HCT116 (cell line): ENCODE measurements around the gene AUTS2. TPM values are rescaled to one million over a fixed set of nuclear protein-coding genes. Genes with fewer than 3 reads are reported as not detected.

Experiments used
- ATAC-seq: fragments of 200-7000 bp; cut with Tn5 transposase; 2 replicates; pipeline ENCODE4 v1.9.1; 2020; ENCODE audit warnings: mild to moderate bottlenecking, moderate library complexity
- BruUV-seq: library from RNA; stranded (reverse); fragments of 400-500 nt; replicated peaks from 2 replicates; lab custom pipeline; 2021; lab: Mats Ljungman, UMichigan
- CTCF ChIA-PET: fragments of 300-600 bp; sonication (Branson Sonifier 250); formaldehyde crosslinking; loops from one replicate; lab custom pipeline; 2021; ENCODE audit warnings: antibody characterized with exemption; lab: Charles Lee
- POLR2A ChIA-PET: fragments of 300-600, 350-600 bp; sonication (Branson Sonifier 250); formaldehyde crosslinking; loops from one replicate; lab custom pipeline; 2021; ENCODE audit warnings: antibody characterized with exemption; lab: Charles Lee
- RAD21 ChIA-PET, 2 experiments: fragments of 300-600 bp; sonication (Branson Sonifier 250); formaldehyde crosslinking; loops; one replicate each; lab custom pipeline; 2023; ENCODE audit warnings: low total read pairs in 2 of 2; ENCODE audit not compliant: uncharacterized antibody in 2 of 2, unreplicated experiment in 2 of 2, low non-redundant PET in 1 of 2; lab: Charles Lee
- DNase-seq: peaks from one replicate; pipeline ENCODE4 v3.0.0-alpha.2; 2010; ENCODE audit warnings: low read depth, low spot score
- H2AFZ ChIP-seq: fragments of 200-600 bp; shearing (Covaris generic), sonication (generic); 2 replicates; pipeline ENCODE4 v1.6.1; 2017; ENCODE audit warnings: low read depth, mixed run types, mixed read lengths, antibody characterized with exemption, low read length; ENCODE audit not compliant: poor library complexity, severe bottlenecking
- H3K27ac ChIP-seq: 2 replicates; pipeline ENCODE4 v1.5.1; 2012; ENCODE audit warnings: low read depth, low read length
- H3K27me3 ChIP-seq: fragments of 200-600 bp; sonication (generic); 2 replicates; pipeline ENCODE4 v1.6.1; 2016; ENCODE audit warnings: mixed run types, low read length, mixed read lengths; ENCODE audit not compliant: insufficient read depth
- H3K36me3 ChIP-seq, 2 experiments: fragments of 200-500 bp in 1 of 2; fragments of 200-600 bp in 1 of 2; sonication (Bioruptor generic) in 1 of 2; sonication (generic) in 1 of 2; 2 replicates each; pipeline versions ENCODE4 v1.5.1 to v1.6.1; 2014 to 2016; ENCODE audit warnings: low read length in 2 of 2, inconsistent platforms in 1 of 2, mixed read lengths in 1 of 2, mixed run types in 1 of 2; ENCODE audit not compliant: insufficient read depth in 2 of 2, control insufficient read depth in 1 of 2
- H3K4me1 ChIP-seq, 2 experiments: fragments of 200-600 bp in 1 of 2; sonication (generic) in 1 of 2; 2 replicates each; pipeline versions ENCODE4 v1.5.1 to v1.6.1; 2012 to 2017; ENCODE audit warnings: low read length in 2 of 2, inconsistent platforms in 1 of 2, mild to moderate bottlenecking in 1 of 2, mixed read lengths in 1 of 2, mixed run types in 1 of 2, moderate library complexity in 1 of 2; ENCODE audit not compliant: insufficient read depth in 2 of 2, control insufficient read depth in 1 of 2
- H3K4me2 ChIP-seq: fragments of 200-600 bp; sonication (generic); 2 replicates; pipeline ENCODE4 v1.6.1; 2017; ENCODE audit warnings: mixed run types, low read length, mixed read lengths
- H3K4me3 ChIP-seq, 2 experiments: fragments of 200-600 bp in 1 of 2; sonication (generic) in 1 of 2; replicated peaks in 1 of 2; 2 replicates each; pipeline ENCODE4 v1.5.1; 2011 to 2016; ENCODE audit warnings: low read length in 2 of 2, control low read depth in 1 of 2, low read depth in 1 of 2, mild to moderate bottlenecking in 1 of 2, mixed read lengths in 1 of 2, mixed run types in 1 of 2
- H3K79me2 ChIP-seq: fragments of 200-600 bp; sonication (generic); 2 replicates; pipeline ENCODE4 v1.6.1; 2017; ENCODE audit warnings: mild to moderate bottlenecking, mixed run types, low read length, moderate library complexity, mixed read lengths; ENCODE audit not compliant: insufficient read depth
- H3K9ac ChIP-seq: fragments of 200-600 bp; sonication (generic); 2 replicates; pipeline ENCODE4 v1.6.1; 2016; ENCODE audit warnings: low read length, mixed read lengths
- H3K9me2 ChIP-seq: fragments of 200-600 bp; sonication (generic), shearing (Covaris generic); 2 replicates; pipeline ENCODE4 v1.6.1; 2017; ENCODE audit warnings: mixed run types, mild to moderate bottlenecking, moderate library complexity; ENCODE audit not compliant: insufficient read depth
- H3K9me3 ChIP-seq, 2 experiments: fragments of 200-500 bp in 1 of 2; fragments of 200-600 bp in 1 of 2; sonication (Bioruptor generic) in 1 of 2; sonication (generic) in 1 of 2; 2 replicates each; pipeline ENCODE4 v1.6.1; 2014 to 2017; ENCODE audit warnings: low read length in 2 of 2, mixed read lengths in 2 of 2, inconsistent platforms in 1 of 2, low read depth in 1 of 2, mild to moderate bottlenecking in 1 of 2, mixed run types in 1 of 2, moderate library complexity in 1 of 2; ENCODE audit not compliant: control insufficient read depth in 1 of 2, insufficient read depth in 1 of 2
- H4K20me1 ChIP-seq: fragments of 200-600 bp; sonication (generic), shearing (Covaris generic); 2 replicates; pipeline ENCODE4 v1.6.1; 2017; ENCODE audit warnings: mixed run types, mild to moderate bottlenecking, moderate library complexity; ENCODE audit not compliant: insufficient read depth
- CBX3 ChIP-seq: IDR thresholded peaks from 2 replicates; pipeline ENCODE4 v1.6.1; 2012; ENCODE audit warnings: low read depth
- CEBPB ChIP-seq: IDR thresholded peaks from 2 replicates; pipeline ENCODE4 v1.6.1; 2012; ENCODE audit warnings: low read depth
- EGR1 ChIP-seq: IDR thresholded peaks from 2 replicates; pipeline ENCODE4 v1.6.1; 2012; ENCODE audit warnings: low read depth
- EZH2 ChIP-seq: fragments of 200-600 bp; sonication (generic); IDR thresholded peaks from 2 replicates; pipeline ENCODE4 v1.6.1; 2017; ENCODE audit warnings: antibody characterized with exemption, mixed run types
- FOSL1 ChIP-seq: IDR thresholded peaks from 2 replicates; pipeline ENCODE4 v1.6.1; 2012; ENCODE audit warnings: low read depth
- JUND ChIP-seq: IDR thresholded peaks from 2 replicates; pipeline ENCODE4 v1.6.1; 2012
- SIN3A ChIP-seq: IDR thresholded peaks from 2 replicates; pipeline ENCODE4 v1.6.1; 2012; ENCODE audit warnings: low read depth
- TCF7L2 ChIP-seq: IDR thresholded peaks from 2 replicates; pipeline ENCODE4 v1.7.0; 2011; ENCODE audit warnings: borderline replicate concordance, inconsistent platforms; ENCODE audit not compliant: insufficient read depth, insufficient read length; ENCODE audit errors: extremely low read depth
- ZFX ChIP-seq: fragments of 450-650 bp; IDR thresholded peaks from 2 replicates; pipeline ENCODE4 v1.6.1; 2017
- ZNF274 ChIP-seq: fragments of 200-500 bp; sonication (Bioruptor generic); IDR thresholded peaks from 2 replicates; pipeline ENCODE4 v1.6.1; 2014; ENCODE audit warnings: mild to moderate bottlenecking, low read depth, low read length, inconsistent platforms
- intact Hi-C: fragments of 100-400 bp; cut with micrococcal nuclease; formaldehyde crosslinking; loops from 2 replicates; pipeline ENCODE4 v1.10.0; 2022
- total RNA-seq: library from RNA; stranded (reverse); gene quantifications from one replicate; pipeline ENCODE4 v1.2.1, GENCODE V29; 2021; ENCODE audit not compliant: unreplicated experiment
- TF ChIP-seq, protein P1 (sequence below): IDR thresholded peaks from 2 replicates; pipeline ENCODE4 v1.6.1; 2011; ENCODE audit warnings: mild to moderate bottlenecking, low read length, moderate library complexity; ENCODE audit not compliant: insufficient replicate concordance; ENCODE audit errors: extremely low read depth
- TF ChIP-seq, protein P2 (sequence below), 3 experiments: fragments of 200-600 bp in 1 of 3; sonication (generic) in 1 of 3; IDR thresholded peaks in 2 of 3; conservative IDR thresholded peaks in 1 of 3; 2 replicates each; pipeline ENCODE4 v1.5.1; 2012 to 2017; ENCODE audit warnings: low read depth in 2 of 3, low read length in 2 of 3, antibody characterized with exemption in 1 of 3, borderline replicate concordance in 1 of 3, control low read depth in 1 of 3, mild to moderate bottlenecking in 1 of 3, mixed read lengths in 1 of 3, mixed run types in 1 of 3, moderate library complexity in 1 of 3; ENCODE audit not compliant: insufficient read depth in 1 of 3
- TF ChIP-seq, protein P3 (sequence below): IDR thresholded peaks from 2 replicates; pipeline ENCODE4 v1.6.1; 2012; ENCODE audit warnings: low read depth
- TF ChIP-seq, protein P4 (sequence below): IDR thresholded peaks from 2 replicates; pipeline ENCODE4 v1.6.1; 2012
- TF ChIP-seq, protein P5 (sequence below): IDR thresholded peaks from 2 replicates; pipeline ENCODE4 v1.6.1; 2012

The AUTS2 gene
- total RNA-seq, 1 experiment from 2014 or later: 0.93 TPM

DNA sequence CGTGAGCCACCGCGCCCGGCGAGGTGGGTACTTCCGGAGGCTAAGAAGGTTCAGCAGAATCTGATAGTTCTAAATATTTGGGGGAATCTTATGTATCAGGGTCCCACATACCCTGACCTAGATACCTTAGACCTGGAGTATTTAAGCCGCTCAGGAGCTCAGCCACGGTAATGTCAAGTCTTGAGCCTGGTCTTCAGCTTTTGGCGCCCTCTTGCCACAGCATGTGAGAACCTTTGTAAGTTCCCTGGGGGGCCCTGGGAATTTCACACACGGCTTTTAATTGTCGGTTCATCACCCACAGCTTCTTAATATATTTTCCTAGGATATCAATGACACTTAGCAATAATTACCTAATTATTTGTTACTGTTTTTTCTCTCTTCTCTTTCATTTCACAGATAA is 1209.4 kb downstream of the AUTS2 start:
- Histone ChIP-seq H4K20me1 (no peaks in the 10 kb centered on the region), H3K36me3 (no peaks in the 10 kb centered on the region), H3K4me2 (no peak overlapping the region), H3K9ac (no peak overlapping the region), H3K4me3 (no peak overlapping the region), H3K27ac (no peak overlapping the region), H3K27me3 (no peaks in the 10 kb centered on the region), H2AFZ (no peak overlapping the region), H3K4me1 (no peaks in the 10 kb centered on the region), H3K9me2 (no peaks in the 10 kb centered on the region), H3K9me3 (peaks cover 0 to 4% of the 10 kb centered on the region in 2 experiments; a peak in 2 of 4 replicates), H3K79me2 (no peaks in the 10 kb centered on the region)
- RAD21 ChIA-PET: no interaction called here
- intact Hi-C loops: no loop called here
- CTCF ChIA-PET: no interaction called here
- TF ChIP-seq TCF7L2 (no peak), CEBPB (no peak), ZNF274 (no peak), EGR1 (no peak), SIN3A (no peak), EZH2 (no peak), JUND (no peak), FOSL1 (no peak), ZFX (no peak), CBX3 (no peak)
- TF ChIP-seq, protein P1, sequence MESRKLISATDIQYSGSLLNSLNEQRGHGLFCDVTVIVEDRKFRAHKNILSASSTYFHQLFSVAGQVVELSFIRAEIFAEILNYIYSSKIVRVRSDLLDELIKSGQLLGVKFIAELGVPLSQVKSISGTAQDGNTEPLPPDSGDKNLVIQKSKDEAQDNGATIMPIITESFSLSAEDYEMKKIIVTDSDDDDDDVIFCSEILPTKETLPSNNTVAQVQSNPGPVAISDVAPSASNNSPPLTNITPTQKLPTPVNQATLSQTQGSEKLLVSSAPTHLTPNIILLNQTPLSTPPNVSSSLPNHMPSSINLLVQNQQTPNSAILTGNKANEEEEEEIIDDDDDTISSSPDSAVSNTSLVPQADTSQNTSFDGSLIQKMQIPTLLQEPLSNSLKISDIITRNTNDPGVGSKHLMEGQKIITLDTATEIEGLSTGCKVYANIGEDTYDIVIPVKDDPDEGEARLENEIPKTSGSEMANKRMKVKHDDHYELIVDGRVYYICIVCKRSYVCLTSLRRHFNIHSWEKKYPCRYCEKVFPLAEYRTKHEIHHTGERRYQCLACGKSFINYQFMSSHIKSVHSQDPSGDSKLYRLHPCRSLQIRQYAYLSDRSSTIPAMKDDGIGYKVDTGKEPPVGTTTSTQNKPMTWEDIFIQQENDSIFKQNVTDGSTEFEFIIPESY: no peak
- TF ChIP-seq, protein P2, sequence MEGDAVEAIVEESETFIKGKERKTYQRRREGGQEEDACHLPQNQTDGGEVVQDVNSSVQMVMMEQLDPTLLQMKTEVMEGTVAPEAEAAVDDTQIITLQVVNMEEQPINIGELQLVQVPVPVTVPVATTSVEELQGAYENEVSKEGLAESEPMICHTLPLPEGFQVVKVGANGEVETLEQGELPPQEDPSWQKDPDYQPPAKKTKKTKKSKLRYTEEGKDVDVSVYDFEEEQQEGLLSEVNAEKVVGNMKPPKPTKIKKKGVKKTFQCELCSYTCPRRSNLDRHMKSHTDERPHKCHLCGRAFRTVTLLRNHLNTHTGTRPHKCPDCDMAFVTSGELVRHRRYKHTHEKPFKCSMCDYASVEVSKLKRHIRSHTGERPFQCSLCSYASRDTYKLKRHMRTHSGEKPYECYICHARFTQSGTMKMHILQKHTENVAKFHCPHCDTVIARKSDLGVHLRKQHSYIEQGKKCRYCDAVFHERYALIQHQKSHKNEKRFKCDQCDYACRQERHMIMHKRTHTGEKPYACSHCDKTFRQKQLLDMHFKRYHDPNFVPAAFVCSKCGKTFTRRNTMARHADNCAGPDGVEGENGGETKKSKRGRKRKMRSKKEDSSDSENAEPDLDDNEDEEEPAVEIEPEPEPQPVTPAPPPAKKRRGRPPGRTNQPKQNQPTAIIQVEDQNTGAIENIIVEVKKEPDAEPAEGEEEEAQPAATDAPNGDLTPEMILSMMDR (IDR thresholded peaks at IDR 0.05 in 2 of 3, conservative IDR thresholded peaks at IDR 0.05 in 1 of 3; ENCODE audit: borderline replicate concordance in 1 of 3, insufficient read depth in 1 of 3, low read depth in 2 of 3, low read length in 2 of 3): no peak
- TF ChIP-seq, protein P3, sequence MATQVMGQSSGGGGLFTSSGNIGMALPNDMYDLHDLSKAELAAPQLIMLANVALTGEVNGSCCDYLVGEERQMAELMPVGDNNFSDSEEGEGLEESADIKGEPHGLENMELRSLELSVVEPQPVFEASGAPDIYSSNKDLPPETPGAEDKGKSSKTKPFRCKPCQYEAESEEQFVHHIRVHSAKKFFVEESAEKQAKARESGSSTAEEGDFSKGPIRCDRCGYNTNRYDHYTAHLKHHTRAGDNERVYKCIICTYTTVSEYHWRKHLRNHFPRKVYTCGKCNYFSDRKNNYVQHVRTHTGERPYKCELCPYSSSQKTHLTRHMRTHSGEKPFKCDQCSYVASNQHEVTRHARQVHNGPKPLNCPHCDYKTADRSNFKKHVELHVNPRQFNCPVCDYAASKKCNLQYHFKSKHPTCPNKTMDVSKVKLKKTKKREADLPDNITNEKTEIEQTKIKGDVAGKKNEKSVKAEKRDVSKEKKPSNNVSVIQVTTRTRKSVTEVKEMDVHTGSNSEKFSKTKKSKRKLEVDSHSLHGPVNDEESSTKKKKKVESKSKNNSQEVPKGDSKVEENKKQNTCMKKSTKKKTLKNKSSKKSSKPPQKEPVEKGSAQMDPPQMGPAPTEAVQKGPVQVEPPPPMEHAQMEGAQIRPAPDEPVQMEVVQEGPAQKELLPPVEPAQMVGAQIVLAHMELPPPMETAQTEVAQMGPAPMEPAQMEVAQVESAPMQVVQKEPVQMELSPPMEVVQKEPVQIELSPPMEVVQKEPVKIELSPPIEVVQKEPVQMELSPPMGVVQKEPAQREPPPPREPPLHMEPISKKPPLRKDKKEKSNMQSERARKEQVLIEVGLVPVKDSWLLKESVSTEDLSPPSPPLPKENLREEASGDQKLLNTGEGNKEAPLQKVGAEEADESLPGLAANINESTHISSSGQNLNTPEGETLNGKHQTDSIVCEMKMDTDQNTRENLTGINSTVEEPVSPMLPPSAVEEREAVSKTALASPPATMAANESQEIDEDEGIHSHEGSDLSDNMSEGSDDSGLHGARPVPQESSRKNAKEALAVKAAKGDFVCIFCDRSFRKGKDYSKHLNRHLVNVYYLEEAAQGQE: no peak
- TF ChIP-seq, protein P4, sequence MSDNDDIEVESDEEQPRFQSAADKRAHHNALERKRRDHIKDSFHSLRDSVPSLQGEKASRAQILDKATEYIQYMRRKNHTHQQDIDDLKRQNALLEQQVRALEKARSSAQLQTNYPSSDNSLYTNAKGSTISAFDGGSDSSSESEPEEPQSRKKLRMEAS: no peak
- TF ChIP-seq, protein P5, sequence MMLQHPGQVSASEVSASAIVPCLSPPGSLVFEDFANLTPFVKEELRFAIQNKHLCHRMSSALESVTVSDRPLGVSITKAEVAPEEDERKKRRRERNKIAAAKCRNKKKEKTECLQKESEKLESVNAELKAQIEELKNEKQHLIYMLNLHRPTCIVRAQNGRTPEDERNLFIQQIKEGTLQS: no peak
- no peak for DNase-seq
- BruUV-seq: no TSS peak
- ATAC-seq: no peak
- POLR2A ChIA-PET: no interaction called here
